ENCODE results near the gene PFKM.
"Not testable (repeated sequence)": the region's sequence is repeated elsewhere in the genome, so short reads cannot be mapped to it uniquely, and the experiment has no call there.

Gene PFKM

DNA sequence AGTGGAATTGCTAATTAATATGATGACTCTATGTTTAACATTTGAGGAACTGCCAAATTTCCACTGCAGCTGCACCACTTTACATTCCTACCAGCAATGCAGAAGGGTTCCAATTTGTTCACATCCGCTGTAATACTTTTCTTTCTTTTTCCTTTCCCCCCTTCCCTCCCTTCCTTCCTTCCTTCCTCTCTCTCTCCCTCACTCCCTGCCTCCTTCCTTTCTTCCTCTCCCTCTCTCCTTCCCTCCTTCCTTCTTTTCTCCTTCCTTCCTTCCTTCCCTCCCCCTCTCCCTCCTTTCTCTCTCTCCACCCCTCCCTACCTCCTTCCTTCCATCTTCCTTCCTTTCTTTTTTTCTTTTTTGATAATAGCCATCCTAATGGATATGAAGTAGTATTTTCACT lies 3.2 kb upstream of the PFKM start:
- no peak for DNase-seq

DNA sequence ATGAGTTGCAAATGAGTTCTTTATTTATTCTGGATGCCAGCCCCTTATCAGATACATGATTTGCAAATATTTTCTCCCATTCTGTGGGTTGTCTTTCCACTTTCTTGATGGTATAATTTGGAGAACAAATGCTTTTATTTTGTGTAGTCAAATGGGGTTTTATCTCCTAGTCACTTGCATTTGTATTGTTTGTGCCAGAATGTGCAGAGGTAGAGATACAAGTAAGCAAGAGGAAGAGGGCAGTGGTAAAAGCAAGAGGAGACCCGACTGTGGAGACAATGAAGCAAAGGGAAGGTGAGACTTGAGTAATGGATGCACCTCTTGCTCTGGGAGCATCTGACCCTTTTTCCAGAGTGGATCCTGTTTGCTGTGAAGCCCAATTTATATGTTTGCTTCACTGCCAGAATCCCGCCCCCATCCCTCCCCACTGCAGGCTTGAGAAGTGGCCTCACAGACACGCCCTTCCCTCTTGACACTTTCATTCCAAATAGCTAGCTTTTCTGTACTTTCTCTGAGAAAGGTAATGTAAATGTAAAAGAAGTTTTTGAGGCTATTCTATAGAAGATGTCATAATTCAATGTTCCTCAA lies 786 bp upstream of the PFKM start:
- no peak for DNase-seq

DNA sequence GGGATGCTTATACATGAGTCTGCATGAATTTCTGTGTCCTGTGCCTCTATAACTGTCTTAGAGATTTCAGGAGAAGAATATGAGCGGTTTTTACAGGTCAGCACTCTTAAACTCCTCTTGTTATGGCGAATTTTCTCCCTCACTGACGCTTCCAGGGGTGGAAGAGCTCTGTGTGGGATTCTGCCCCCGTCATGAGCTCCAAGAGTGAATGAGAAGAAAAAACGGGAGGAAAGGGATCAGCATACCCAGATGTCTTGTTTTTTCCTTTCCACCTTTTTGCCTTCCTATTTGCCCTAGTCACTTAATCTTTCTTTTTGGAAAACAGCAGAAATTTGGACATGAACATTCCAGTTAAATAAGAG lies 651 bp downstream of the PFKM start:
- no peak for DNase-seq

DNA sequence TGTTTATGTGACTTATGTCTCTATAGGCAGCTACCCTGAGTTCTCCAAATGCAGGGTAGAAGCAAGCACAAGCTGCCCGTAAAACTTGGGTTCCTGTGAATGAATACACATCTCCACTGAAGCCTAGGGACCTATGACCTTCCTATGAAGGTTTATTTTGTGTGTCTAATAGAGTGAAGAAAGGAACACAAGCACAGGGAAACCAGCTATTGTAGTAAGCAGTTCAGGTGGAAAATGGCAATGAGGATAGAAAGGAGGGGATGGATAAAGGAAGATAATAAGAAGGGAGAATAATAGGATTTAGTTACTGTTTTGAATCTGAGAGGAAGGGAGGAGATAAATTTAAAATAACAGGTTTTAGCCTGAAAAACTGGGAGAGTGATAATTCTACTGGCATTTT lies 2.4 kb downstream of the PFKM start:
- DNase-seq = no peak

DNA sequence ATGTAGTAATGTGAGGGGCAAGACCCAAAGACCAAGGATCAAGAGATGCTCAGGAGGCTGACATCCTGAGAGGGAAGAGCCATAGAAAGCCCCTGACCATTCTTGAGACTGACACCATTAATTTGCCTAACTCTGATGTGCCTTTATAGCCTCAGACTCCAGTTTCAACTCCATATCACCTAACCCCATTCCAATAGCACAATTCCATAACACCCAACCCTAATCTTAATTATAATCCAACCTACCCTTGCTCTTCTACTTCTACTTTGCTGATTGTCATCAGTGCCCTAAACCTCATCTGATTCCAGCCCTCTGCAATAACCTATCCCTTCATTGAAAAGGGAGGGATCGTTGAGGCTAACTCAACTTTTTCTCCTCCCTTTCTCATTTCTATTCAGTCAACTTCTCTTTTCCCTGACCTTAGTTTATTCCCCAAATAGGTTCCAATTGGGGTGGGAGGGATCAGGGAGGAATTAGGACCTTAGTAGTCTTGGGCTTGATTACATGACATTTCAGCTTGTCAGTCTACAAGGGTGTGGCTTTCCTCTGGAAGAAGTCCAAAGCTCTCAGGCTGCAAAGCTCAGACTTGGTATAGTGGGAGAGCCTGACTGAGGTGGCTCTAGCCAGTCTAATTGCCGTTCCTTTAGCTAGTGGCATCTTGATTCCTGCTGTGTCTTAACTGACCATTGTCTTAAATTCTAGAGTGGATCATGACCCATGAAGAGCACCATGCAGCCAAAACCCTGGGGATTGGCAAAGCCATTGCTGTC lies 3.1 kb downstream of the PFKM start:
- no peak for DNase-seq

DNA sequence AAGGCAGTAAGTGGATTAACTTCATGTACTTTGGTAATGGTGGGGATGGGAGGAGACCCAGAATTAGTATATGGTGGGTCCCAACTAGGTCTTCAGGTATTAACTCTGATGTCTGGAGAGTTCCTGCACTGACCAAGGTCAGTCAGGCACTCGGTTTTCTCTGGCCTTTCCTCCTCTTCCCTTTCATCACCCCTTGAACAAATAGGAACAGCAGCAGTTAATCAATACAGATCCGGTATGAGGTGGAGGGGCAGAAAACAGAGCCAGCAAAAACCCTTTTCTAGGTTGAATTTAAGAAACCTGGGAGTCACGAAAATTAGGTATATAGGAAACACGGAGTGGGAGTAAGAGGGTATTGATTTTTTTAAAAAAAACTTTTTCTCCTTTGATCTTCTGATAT lies 4.0 kb downstream of the PFKM start:
- DNase-seq = no peak

DNA sequence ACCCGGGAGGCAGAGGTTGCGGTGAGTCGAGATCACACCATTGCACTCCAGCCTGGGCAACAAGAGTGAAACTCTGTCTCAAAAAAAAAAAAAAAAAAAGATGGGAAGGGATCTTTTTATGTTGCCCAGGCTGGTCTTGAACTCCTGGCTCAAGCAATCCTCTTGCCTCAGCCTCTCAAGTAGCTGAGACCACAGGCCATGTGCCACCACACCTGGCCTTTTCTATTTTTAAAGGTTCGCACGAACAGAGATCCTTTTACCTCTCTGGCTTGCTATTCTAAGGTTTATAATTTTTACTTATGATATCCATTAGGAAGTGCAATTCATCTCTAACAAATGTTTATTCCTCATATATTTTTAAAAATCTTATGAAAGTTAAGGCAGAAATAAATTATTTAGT lies 6.4 kb downstream of the PFKM start:
- DNase-seq = not testable (repeated sequence)

DNA sequence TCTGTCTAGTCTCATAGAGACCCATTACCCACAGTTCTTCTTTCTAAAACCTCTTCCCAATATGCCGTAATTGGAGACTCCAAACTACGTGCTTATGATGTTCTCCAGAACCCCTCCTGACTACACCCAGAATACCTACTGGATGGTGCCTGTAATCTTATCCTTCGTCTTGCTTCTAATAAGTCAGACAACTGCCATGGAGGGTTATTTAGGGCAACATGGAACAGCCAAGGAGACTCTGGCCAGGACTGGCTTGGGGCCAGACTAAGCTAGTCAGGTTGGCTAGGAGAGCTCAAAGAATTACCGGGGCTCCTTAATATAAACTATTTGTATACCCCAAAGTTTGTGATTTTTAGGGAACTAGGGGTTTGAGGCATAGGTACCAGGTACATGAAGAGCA lies 6.8 kb downstream of the PFKM start:
- DNase-seq = no peak

DNA sequence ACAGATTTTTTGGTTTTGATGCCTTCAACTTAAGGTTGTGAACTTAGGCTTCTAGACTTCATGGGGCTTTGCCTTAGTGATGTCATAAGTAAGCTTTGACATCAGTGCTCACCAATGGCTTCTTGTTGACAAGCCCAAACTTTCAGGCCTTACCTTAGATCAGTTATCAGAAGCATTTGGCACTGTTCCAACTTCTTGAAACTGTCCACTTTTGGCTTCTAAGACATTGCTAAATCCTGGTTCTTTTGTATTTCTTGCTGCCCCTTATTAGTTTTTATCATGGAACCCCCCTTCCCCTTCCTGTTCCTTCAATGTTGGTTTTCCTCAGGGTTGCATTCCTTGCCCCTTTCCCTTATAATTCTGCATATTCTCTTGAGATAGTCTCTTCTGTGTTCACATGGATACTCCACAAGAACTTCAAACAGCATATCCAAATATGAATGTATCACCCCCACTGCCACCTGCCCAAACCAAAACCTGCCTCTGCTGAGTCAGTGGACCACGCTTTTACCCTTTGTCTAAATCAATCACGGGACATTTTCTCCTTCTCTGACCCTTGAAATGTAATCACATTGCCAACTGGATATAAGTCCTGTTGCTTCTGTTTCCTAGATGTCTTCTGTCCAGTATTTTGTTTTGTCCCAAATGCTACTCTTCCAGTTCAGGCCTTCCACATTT lies 7.9 kb downstream of the PFKM start:
- no peak for DNase-seq

DNA sequence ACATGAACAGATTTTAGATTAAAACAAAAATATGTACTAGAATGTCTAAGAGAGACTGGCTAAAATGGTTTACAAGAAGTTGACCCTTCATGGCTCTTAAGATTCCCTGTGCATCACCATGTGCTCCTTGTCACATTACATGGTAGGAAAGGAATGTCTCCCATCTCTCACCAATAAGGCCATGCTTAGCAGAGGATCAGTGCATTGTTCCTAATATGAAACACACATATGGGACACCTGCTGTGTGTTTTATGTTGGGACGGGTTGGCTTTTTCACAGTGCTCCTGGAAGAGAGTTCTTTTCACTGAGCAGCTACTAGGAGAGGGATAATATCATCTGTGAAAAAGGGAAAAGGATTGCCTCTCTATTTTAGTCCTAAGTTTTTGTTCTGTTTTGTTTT lies 9.6 kb downstream of the PFKM start:
- DNase-seq = no peak

DNA sequence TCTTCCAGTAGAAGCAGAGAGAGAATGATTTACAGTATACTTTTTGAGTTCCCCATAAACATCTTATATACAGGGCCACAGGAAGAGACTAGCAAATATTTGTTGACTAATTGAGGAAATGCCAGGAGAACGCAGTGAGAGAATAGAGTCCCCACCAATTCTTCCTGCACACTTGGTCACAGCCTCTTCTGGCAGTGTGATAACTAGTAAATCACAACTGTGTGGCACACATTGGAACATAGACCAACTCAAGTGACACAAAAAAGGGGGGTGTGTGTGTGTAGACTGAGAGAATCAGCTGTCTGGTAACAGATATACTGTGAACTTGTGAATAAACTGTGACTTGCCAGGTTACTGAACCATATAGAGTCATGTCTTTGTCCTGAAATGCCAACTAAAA lies 10.2 kb downstream of the PFKM start:
- no peak for DNase-seq

DNA sequence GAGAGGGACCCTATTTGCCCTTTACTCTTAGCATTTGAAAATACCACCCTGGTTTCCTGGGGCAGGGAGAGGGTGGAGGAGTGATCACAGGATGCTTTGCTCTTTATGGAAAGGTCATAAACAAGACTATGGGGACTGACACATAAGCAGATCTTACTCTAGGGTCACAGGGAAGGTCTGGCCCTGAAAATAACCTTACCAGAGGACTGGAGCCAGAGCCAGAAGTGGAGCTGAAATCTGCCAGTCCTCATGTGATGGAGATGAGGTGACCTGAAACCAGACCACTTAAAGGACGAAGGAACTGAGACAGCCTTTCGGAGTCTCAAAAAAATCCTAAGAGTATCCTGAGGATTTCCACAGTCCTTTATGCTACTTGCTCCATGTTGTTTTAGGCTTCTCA lies 12.4 kb downstream of the PFKM start:
- DNase-seq = no peak

DNA sequence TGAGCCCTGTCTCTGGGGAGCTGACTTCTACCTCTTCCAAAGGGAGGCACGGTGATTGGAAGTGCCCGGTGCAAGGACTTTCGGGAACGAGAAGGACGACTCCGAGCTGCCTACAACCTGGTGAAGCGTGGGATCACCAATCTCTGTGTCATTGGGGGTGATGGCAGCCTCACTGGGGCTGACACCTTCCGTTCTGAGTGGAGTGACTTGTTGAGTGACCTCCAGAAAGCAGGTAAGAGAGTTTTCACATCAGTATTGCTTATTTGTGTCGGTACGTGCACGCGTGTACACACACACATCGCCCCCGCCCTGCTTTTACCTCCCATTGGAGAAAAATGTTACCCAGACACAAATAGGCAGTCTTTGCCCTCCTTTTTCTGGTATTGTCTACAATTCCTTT lies 13.7 kb downstream of the PFKM start:
- DNase-seq = no peak

DNA sequence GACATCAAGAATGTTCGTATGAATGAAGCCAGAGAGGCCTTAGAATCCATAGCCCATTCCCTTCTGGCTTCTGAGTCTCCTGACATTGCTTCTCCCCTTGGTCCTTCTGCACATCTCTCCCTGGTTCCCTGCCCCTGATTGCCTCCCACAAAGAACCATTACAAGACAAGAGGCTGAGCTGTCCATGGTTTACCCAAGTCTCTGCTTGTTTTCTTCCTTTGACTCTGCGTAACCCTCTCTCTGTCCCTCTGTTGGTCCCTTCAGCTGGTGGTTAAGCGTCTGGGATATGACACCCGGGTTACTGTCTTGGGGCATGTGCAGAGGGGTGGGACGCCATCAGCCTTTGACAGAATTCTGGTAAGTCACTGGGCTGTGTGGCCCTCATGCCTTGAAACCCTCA lies 15.9 kb downstream of the PFKM start:
- no peak for DNase-seq

DNA sequence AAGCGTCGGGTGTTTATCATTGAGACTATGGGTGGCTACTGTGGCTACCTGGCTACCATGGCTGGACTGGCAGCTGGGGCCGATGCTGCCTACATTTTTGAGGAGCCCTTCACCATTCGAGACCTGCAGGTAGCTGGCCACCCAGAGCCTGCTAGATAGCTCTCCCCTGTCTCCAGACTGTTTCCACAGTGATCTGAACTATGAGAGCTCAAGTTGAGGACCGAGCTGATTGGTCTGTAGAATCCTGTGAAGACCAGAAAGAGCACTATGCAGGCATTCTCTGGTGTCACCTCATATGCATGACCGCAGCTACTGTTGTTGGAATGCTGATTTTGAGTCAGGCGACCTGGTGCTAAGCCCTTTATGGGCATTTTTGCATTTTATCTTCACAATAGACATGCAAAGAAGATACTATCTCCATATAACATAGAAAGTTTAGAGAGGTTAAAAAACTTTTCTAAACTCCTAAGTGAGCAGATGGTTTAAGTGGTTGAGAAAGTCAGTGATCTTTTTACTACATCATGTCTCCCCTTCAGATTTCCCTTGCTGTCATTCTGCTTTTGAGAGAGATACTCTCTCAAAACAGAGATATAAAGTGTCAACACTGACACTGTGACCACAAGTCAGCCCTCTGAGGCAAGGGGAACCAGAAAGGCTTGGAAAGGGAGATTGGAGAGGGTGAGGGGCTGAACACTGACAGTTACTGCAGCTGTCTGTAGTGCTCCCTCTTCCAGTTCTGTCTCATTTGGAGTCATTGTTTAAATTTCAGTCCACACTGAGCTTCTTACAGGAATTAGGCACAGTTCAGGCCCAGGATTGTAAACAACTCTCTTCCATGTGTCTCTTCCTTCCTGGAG lies 23.9 kb downstream of the PFKM start:
- no peak for DNase-seq

DNA sequence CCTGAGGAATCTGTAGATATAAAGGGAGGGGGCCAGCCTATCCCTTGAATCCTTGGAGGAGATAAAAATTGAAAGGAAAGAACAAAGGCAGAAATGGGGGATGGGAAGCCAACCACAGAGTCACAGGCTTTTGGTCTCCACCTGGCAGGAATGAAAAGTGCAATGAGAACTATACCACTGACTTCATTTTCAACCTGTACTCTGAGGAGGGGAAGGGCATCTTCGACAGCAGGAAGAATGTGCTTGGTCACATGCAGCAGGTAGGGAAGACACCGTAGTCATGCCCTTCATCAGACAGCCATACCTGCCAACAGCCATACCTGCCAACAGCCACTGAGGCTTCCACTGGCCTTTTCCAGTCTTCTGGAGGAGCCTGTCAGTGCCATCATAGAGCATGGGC lies 24.7 kb downstream of the PFKM start:
- no peak for DNase-seq

DNA sequence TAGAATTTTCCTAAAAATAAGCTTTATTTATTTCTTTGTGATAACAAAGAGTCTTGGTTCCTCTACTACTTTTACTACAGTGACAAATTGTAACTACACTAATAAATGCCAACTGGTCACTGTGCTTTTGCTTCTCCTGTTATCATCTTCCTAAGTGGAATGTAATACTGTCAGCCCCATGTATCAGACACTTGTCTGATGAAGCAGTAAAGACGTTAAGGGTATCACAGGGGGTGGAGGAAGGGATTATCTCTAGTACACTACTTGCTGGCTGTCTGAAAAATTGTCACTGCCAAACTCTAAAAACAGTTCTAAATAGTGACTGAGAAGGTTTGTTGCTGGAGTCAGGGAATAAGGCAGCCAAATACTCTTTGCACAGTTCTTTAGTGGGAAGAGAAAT lies 26.8 kb downstream of the PFKM start:
- no peak for DNase-seq

DNA sequence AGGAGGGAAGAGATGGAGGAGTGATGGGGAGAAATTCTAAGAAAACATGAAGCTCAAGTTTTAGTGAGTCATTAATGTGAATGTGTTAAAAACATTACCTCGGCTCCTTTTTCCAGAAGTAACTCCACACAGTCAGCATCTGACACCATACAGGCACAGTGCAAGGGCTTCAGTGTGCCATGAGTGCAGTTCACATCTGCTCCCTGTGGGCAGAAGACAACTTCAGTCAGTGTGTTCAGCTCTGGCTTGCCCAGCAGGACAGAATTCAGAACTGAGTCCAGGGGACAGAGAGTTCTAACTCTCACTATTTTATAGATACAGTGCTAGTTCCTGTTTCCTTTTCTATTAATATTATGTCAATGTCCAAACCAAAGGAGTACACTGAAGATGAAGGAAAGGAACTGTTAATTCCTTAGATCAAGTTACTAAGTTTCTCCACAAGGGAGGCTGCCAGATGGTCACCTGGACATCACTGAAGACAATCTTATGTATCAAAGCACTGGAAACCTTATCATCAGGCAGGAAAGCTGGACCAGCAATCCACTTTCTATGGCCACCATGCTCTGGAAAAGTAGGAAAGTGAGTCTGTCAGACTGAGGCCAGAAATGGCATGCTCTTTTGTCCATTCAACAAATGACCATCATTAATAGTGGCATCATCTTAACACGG lies 32.1 kb downstream of the PFKM start:
- DNase-seq = no peak

DNA sequence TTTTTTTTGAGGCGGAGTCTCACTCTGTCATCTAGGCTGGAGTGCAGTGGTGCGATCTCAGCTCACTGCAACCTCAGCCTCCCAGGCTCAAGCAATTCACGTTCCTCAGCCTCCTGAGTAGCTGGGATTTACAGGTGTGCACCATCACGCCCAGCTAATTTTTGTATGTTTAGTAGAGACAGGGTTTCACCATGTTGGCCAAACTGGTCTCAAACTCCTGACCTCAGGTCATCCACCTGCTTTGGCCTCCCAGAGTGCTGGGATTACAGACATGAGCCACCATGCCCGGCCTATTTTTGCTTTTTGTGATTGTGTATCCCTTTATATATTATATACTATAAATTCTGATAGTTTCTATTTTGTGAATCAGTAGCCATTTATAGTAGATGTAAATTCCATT lies 36.6 kb downstream of the PFKM start:
- not testable (repeated sequence) for DNase-seq

DNA sequence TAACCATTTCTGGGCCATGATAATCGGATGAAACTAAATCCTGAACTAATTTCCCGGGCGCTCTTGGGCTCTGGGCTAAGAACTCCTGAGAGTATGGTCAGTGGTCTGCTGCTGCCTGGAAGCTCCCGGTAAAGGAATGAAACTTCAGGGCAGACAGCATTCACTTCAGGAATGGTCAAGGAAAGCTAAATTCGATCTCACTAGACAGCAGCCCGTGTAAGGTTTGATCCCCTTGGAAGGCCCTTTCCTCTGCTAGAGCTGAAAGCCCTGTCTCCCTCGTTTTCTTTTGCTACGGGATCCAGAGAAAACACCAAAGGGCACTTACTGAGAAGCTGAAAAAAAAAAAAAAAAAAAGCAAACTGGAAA lies 37.5 kb downstream of the PFKM start:
- DNase-seq = no peak

DNA sequence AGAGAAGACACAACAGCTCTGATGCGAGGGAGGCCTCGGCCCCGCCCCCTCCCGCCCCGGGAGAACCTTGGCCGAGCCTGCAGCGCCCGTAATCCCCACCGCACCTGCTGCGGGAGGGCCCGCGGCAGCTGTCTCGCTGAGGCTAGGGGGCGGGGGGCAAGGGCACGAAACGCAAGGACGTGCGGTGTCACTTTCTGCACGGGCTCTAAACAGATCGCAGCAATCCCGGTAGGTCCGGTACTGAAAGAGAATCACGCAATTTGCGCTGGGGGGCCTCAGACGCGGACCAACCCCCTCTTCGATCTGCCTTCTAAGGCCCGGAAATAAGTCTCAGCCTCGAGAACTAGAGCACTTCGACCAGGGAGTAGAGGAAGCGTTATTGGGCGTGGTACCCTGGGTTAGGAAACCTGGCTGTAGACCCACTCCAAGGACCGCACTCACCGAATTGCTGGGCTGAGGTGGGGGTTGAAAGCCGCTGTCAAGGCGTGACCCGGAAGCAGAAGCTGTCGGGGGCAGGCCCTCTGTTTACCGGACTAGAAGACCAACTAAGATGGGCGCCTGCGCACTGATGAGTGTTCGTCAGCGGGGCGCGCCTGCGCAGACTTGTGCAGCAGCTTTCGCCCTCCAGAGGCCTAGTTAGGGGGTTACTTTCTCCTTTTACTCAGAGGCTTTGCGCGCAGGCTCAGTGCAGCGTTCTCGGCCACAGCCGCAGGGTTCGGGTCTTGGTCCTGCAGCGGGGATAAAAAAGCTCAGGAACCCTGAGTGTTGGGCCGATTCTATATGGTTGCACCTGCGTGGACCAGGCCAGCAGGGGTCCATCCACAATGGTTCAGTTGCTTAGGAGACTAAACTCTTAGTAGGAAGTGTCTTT lies 38.1 kb downstream of the PFKM start, which contains the start of gene ASB8:
TSS of gene ASB8 (minus strand) at position 498 of the 871 bp plus-strand sequence. CDS start 4,019 bp downstream, outside the sequence.
- DNase-seq = peak; percentile 96

DNA sequence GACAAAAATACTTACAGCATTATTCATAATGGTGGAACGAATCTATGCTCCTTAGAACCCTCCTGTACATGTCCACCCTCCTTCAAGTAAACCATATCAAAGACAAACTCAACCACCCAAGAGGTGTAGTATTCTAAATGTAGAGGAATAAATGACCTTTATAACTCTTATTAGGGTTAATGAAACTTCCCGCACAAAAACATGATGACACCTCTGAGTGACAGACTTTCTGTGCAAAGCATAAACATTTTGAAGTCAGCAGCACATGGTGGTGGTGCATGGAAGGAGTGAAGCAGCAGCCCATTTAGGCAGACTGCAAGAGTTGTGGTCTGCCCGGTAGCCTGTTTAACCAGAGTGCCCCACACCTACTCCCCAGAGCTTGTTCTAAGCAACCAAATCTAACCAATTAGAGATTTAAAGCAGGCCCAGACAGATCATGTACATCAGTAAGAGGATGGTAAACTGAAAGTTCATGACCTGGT lies 38.8 kb downstream of the PFKM start:
- DNase-seq = no peak

All from NCI-H2029 (cell line).